ENCODE data around the gene FBXL19.

FBXL19 gene

GRCh38 chr16:30923554-30924075, at the start of gene FBXL19:
FBXL19 (plus strand) TSS chr16:30923572; CDS start chr16:30925755, 2,183 bp downstream.
- Histone ChIP-seq H3K4me3 (ENCODE audit: low read length) (peak within 1 kb of the TSS; percentile 62), H3K9me3 (ENCODE audit: low read length) (no peaks in the 10 kb centered on the region), H3K27me3 (ENCODE audit: insufficient read depth, low read length) (no peaks in the 10 kb centered on the region), H2AFZ (ENCODE audit: low read depth, low read length) (no peak within 1 kb of the TSS), H3K4me1 (ENCODE audit: insufficient read depth, low read length) (peaks cover 18% of the 10 kb centered on the region), H3K36me3 (ENCODE audit: insufficient read depth, low read length) (peaks cover 20% of the 10 kb centered on the region)

- Histone ChIP-seq H3K9me3 (ENCODE audit: low read length) (no peaks in the 10 kb centered on the region), H3K36me3 (ENCODE audit: insufficient read depth, low read length) (peaks cover 8% of the 10 kb centered on the region), H3K4me1 (ENCODE audit: insufficient read depth, low read length) (peaks cover 17% of the 10 kb centered on the region), H3K27me3 (ENCODE audit: insufficient read depth, low read length) (no peaks in the 10 kb centered on the region), H3K4me3 (ENCODE audit: low read length) (peak overlapping the region; percentile 69), H2AFZ (ENCODE audit: low read depth, low read length) (peak overlapping the region; percentile 15)
Observed at GRCh38 chr16:30874244-30874820, 49.0 kb upstream of the FBXL19 start.

GRCh38 chr16:30874821-30875717, 48.3 kb upstream of the FBXL19 start:
- Histone ChIP-seq H3K4me3 (ENCODE audit: low read length) (peak overlapping the region; percentile 69), H3K36me3 (ENCODE audit: insufficient read depth, low read length) (peaks cover 9% of the 10 kb centered on the region), H3K4me1 (ENCODE audit: insufficient read depth, low read length) (peaks cover 17% of the 10 kb centered on the region), H3K27me3 (ENCODE audit: insufficient read depth, low read length) (no peaks in the 10 kb centered on the region), H3K9me3 (ENCODE audit: low read length) (no peaks in the 10 kb centered on the region), H2AFZ (ENCODE audit: low read depth, low read length) (peak overlapping the region; percentile 15)

- Histone ChIP-seq H3K9me3 (ENCODE audit: low read length) (no peaks in the 10 kb centered on the region), H3K36me3 (ENCODE audit: insufficient read depth, low read length) (peaks cover 9% of the 10 kb centered on the region), H3K27me3 (ENCODE audit: insufficient read depth, low read length) (no peaks in the 10 kb centered on the region), H3K4me1 (ENCODE audit: insufficient read depth, low read length) (peaks cover 17% of the 10 kb centered on the region), H3K4me3 (ENCODE audit: low read length) (peak overlapping the region; percentile 69), H2AFZ (ENCODE audit: low read depth, low read length) (peak overlapping the region; percentile 6)
Observed at GRCh38 chr16:30875871-30876801, 47.2 kb upstream of the FBXL19 start.

- no peaks in the 10 kb centered on the region for H3K27me3 ChIP-seq (ENCODE audit: insufficient read depth, low read length)
- peak overlapping the region; percentile 69 for H3K4me3 ChIP-seq (ENCODE audit: low read length)
- peaks cover 17% of the 10 kb centered on the region for H3K4me1 ChIP-seq (ENCODE audit: insufficient read depth, low read length)
- no peak overlapping the region for H2AFZ ChIP-seq (ENCODE audit: low read depth, low read length)
- no peaks in the 10 kb centered on the region for H3K9me3 ChIP-seq (ENCODE audit: low read length)
- H3K36me3 ChIP-seq (ENCODE audit: insufficient read depth, low read length): peaks cover 9% of the 10 kb centered on the region
Observed at GRCh38 chr16:30876867-30877266, 46.5 kb upstream of the FBXL19 start.

- no peak overlapping the region for H2AFZ ChIP-seq (ENCODE audit: low read depth, low read length)
- no peaks in the 10 kb centered on the region for H3K27me3 ChIP-seq (ENCODE audit: insufficient read depth, low read length)
- peaks cover 34% of the 10 kb centered on the region for H3K36me3 ChIP-seq (ENCODE audit: insufficient read depth, low read length)
- H3K9me3 ChIP-seq (ENCODE audit: low read length): no peaks in the 10 kb centered on the region
- H3K4me3 ChIP-seq (ENCODE audit: low read length): no peak overlapping the region
- no peaks in the 10 kb centered on the region for H3K4me1 ChIP-seq (ENCODE audit: insufficient read depth, low read length)
Observed at GRCh38 chr16:30882429-30883310, 40.7 kb upstream of the FBXL19 start.

GRCh38 chr16:30884760-30885159, 38.6 kb upstream of the FBXL19 start:
- no peak overlapping the region for H2AFZ ChIP-seq (ENCODE audit: low read depth, low read length)
- H3K4me3 ChIP-seq (ENCODE audit: low read length): no peak overlapping the region
- H3K36me3 ChIP-seq (ENCODE audit: insufficient read depth, low read length): peaks cover 41% of the 10 kb centered on the region
- H3K4me1 ChIP-seq (ENCODE audit: insufficient read depth, low read length): no peaks in the 10 kb centered on the region
- H3K9me3 ChIP-seq (ENCODE audit: low read length): no peaks in the 10 kb centered on the region
- H3K27me3 ChIP-seq (ENCODE audit: insufficient read depth, low read length): no peaks in the 10 kb centered on the region

GRCh38 chr16:30885196-30885595, 38.2 kb upstream of the FBXL19 start:
- peaks cover 41% of the 10 kb centered on the region for H3K36me3 ChIP-seq (ENCODE audit: insufficient read depth, low read length)
- H3K27me3 ChIP-seq (ENCODE audit: insufficient read depth, low read length): no peaks in the 10 kb centered on the region
- no peak overlapping the region for H3K4me3 ChIP-seq (ENCODE audit: low read length)
- H3K9me3 ChIP-seq (ENCODE audit: low read length): no peaks in the 10 kb centered on the region
- H2AFZ ChIP-seq (ENCODE audit: low read depth, low read length): no peak overlapping the region
- H3K4me1 ChIP-seq (ENCODE audit: insufficient read depth, low read length): no peaks in the 10 kb centered on the region

- Histone ChIP-seq H3K9me3 (ENCODE audit: low read length) (no peaks in the 10 kb centered on the region), H2AFZ (ENCODE audit: low read depth, low read length) (no peak overlapping the region), H3K4me1 (ENCODE audit: insufficient read depth, low read length) (no peaks in the 10 kb centered on the region), H3K27me3 (ENCODE audit: insufficient read depth, low read length) (no peaks in the 10 kb centered on the region), H3K4me3 (ENCODE audit: low read length) (no peak overlapping the region), H3K36me3 (ENCODE audit: insufficient read depth, low read length) (peaks cover 41% of the 10 kb centered on the region)
Observed at GRCh38 chr16:30886145-30886544, 37.2 kb upstream of the FBXL19 start.

GRCh38 chr16:30887927-30888326, 35.4 kb upstream of the FBXL19 start:
- Histone ChIP-seq H3K4me3 (ENCODE audit: low read length) (no peak overlapping the region), H3K36me3 (ENCODE audit: insufficient read depth, low read length) (peaks cover 46% of the 10 kb centered on the region), H3K9me3 (ENCODE audit: low read length) (no peaks in the 10 kb centered on the region), H3K4me1 (ENCODE audit: insufficient read depth, low read length) (peaks cover 3% of the 10 kb centered on the region), H2AFZ (ENCODE audit: low read depth, low read length) (no peak overlapping the region), H3K27me3 (ENCODE audit: insufficient read depth, low read length) (no peaks in the 10 kb centered on the region)

- peaks cover 46% of the 10 kb centered on the region for H3K36me3 ChIP-seq (ENCODE audit: insufficient read depth, low read length)
- no peak overlapping the region for H2AFZ ChIP-seq (ENCODE audit: low read depth, low read length)
- H3K4me3 ChIP-seq (ENCODE audit: low read length): no peak overlapping the region
- no peaks in the 10 kb centered on the region for H3K27me3 ChIP-seq (ENCODE audit: insufficient read depth, low read length)
- no peaks in the 10 kb centered on the region for H3K9me3 ChIP-seq (ENCODE audit: low read length)
- peaks cover 9% of the 10 kb centered on the region for H3K4me1 ChIP-seq (ENCODE audit: insufficient read depth, low read length)
Observed at GRCh38 chr16:30888856-30889499, 34.4 kb upstream of the FBXL19 start.

Measured in neuron (in vitro differentiated cells).